Muscle of leg (tissue), 11 donors: ENCODE results near the gene SPEF1. TPM values are rescaled to one million over a fixed set of nuclear protein-coding genes. Genes with fewer than 3 reads are reported as not detected.
"Not testable (repeated sequence)": the region's sequence is repeated elsewhere in the genome, so short reads cannot be mapped to it uniquely, and the experiment has no call there.

ENCODE experiments used
- DNase-seq: peaks from one replicate; pipeline ENCODE4 v3.0.0; 2013
- H3K27ac ChIP-seq: one replicate; pipeline ENCODE4 v1.5.1; 2013; ENCODE audit warnings: mild to moderate bottlenecking, low read length, control low read depth
- H3K27me3 ChIP-seq: one replicate; pipeline ENCODE4 v1.6.1; 2013; ENCODE audit warnings: low read length; ENCODE audit not compliant: control insufficient read depth, insufficient read depth
- H3K36me3 ChIP-seq: one replicate; pipeline ENCODE4 v1.6.1; 2013; ENCODE audit warnings: low read length; ENCODE audit not compliant: control insufficient read depth, insufficient read depth
- H3K4me1 ChIP-seq: one replicate; pipeline ENCODE4 v1.6.1; 2013; ENCODE audit warnings: low read length; ENCODE audit not compliant: control insufficient read depth, insufficient read depth
- H3K4me3 ChIP-seq: one replicate; pipeline ENCODE4 v1.5.1; 2013; ENCODE audit warnings: low read length, control low read depth
- H3K9me3 ChIP-seq: replicated peaks from 2 replicates; pipeline ENCODE4 v1.6.1; 2013; ENCODE audit warnings: low read depth, low read length; ENCODE audit not compliant: control insufficient read depth
- WGBS: methylation state at CpG from one replicate; pipeline ENCODE4 v1.1.5; 2013; ENCODE audit warnings: missing lambda C conversion rate; ENCODE audit not compliant: insufficient coverage; 5-methylcytosine and 5-hydroxymethylcytosine counted together
- polyA plus RNA-seq, 8 donors: library from polyadenylated mRNA; unstranded; fragments of 120-200 nt; gene quantifications; one replicate each; pipeline versions ENCODE4 v1.2.1 to v1.2.3, GENCODE V29; 2013; ENCODE audit warnings: inconsistent platforms in 1 of 8, low replicate concordance in 1 of 8; ENCODE audit not compliant: insufficient read length in 8 of 8, insufficient read depth in 1 of 8
- total RNA-seq: library from RNA; stranded (reverse); fragments of 120-200 nt; gene quantifications from one replicate; pipeline ENCODE4 v1.2.4, GENCODE V29; 2013

SPEF1 gene
- total and polyA plus RNA-seq, 9 donors, result 0.09 to 0.21 (median 0.12) TPM; not detected in 6

GRCh38 chr20:3798908-3799248 is 17.6 kb upstream of the SPEF1 start:
- peak; percentile 87 for DNase-seq
- H3K36me3 ChIP-seq, result peaks cover 52% of the 10 kb centered on the region
- no peaks in the 10 kb centered on the region for H3K9me3 ChIP-seq
- peak overlapping the region; percentile 95 for H3K27ac ChIP-seq
- H3K27me3 ChIP-seq, result no peaks in the 10 kb centered on the region
- WGBS, result 100% methylated on average over 2 of the region's 3 CpGs
- H3K4me3 ChIP-seq, result no peak overlapping the region
- peaks cover 73% of the 10 kb centered on the region for H3K4me1 ChIP-seq

- H3K36me3 ChIP-seq, result peaks cover 47% of the 10 kb centered on the region
- DNase-seq, result no peak
- WGBS, result 62% methylated on average over 2 of the region's 5 CpGs
- H3K27me3 ChIP-seq, result no peaks in the 10 kb centered on the region
- peak overlapping the region; percentile 14 for H3K4me3 ChIP-seq
- H3K9me3 ChIP-seq, result no peaks in the 10 kb centered on the region
- H3K27ac ChIP-seq, result peak overlapping the region; percentile 95
- H3K4me1 ChIP-seq, result peaks cover 68% of the 10 kb centered on the region
These were observed 17.1 kb upstream of the SPEF1 start for GRCh38 chr20:3798373-3798768.

- WGBS, result 60% methylated on average over 9 of the region's 19 CpGs
- Histone ChIP-seq H3K9me3 (no peaks in the 10 kb centered on the region), H3K4me3 (peak overlapping the region; percentile 61), H3K27me3 (no peaks in the 10 kb centered on the region), H3K36me3 (peaks cover 41% of the 10 kb centered on the region), H3K27ac (peak overlapping the region; percentile 95), H3K4me1 (peaks cover 64% of the 10 kb centered on the region)
- peak; percentile 23 for DNase-seq
These were observed 16.5 kb upstream of the SPEF1 start for GRCh38 chr20:3797592-3798372.

GRCh38 chr20:3797226-3797545 is 15.9 kb upstream of the SPEF1 start:
- peak; percentile 27 for DNase-seq
- H3K36me3 ChIP-seq, result peaks cover 35% of the 10 kb centered on the region
- peaks cover 59% of the 10 kb centered on the region for H3K4me1 ChIP-seq
- H3K27ac ChIP-seq, result peak overlapping the region; percentile 95
- H3K4me3 ChIP-seq, result peak overlapping the region; percentile 61
- 44% methylated on average over 4 of the region's 5 CpGs for WGBS
- H3K27me3 ChIP-seq, result no peaks in the 10 kb centered on the region
- no peaks in the 10 kb centered on the region for H3K9me3 ChIP-seq

GRCh38 chr20:3796477-3797225 is 15.4 kb upstream of the SPEF1 start:
- Histone ChIP-seq H3K4me1 (peaks cover 55% of the 10 kb centered on the region), H3K4me3 (peak overlapping the region; percentile 61), H3K9me3 (no peaks in the 10 kb centered on the region), H3K27ac (peak overlapping the region; percentile 95), H3K27me3 (no peaks in the 10 kb centered on the region), H3K36me3 (peaks cover 30% of the 10 kb centered on the region)
- peak; percentile 27 for DNase-seq
- 0% methylated on average over 16 of the region's 33 CpGs for WGBS

- Histone ChIP-seq H3K4me3 (peak within 1 kb of the TSS; percentile 61), H3K4me1 (peaks cover 48% of the 10 kb centered on the region), H3K27ac (peak within 1 kb of the TSS; percentile 96), H3K27me3 (no peaks in the 10 kb centered on the region), H3K9me3 (no peaks in the 10 kb centered on the region), H3K36me3 (peaks cover 21% of the 10 kb centered on the region)
- peak; percentile 98 for DNase-seq
- WGBS, result under 1% methylated on average over 38 of the region's 69 CpGs
These were observed 14.5 kb upstream of the SPEF1 start, which contains the start of gene CDC25B for GRCh38 chr20:3795511-3796468. CDC25B (plus strand) TSS chr20:3796310; CDS start chr20:3796532, 222 bp downstream.

GRCh38 chr20:3794701-3795420 is 13.6 kb upstream of the SPEF1 start:
- peaks cover 12% of the 10 kb centered on the region for H3K36me3 ChIP-seq
- no peaks in the 10 kb centered on the region for H3K27me3 ChIP-seq
- no peaks in the 10 kb centered on the region for H3K9me3 ChIP-seq
- peak overlapping the region; percentile 61 for H3K4me3 ChIP-seq
- 79% methylated on average over 5 of the region's 25 CpGs for WGBS
- H3K27ac ChIP-seq, result peak overlapping the region; percentile 96
- peaks cover 39% of the 10 kb centered on the region for H3K4me1 ChIP-seq
- DNase-seq, result peak; percentile 13

GRCh38 chr20:3794168-3794567 is 12.9 kb upstream of the SPEF1 start:
- WGBS, result no CpG with 5 or more reads among the region's 3 CpGs

GRCh38 chr20:3789201-3789600 is 8.0 kb upstream of the SPEF1 start:
- Histone ChIP-seq H3K4me1 (peaks cover 18% of the 10 kb centered on the region), H3K36me3 (peaks cover 11% of the 10 kb centered on the region)
- not testable (repeated sequence) for H3K27me3 ChIP-seq, DNase-seq, H3K27ac ChIP-seq, H3K9me3 ChIP-seq, H3K4me3 ChIP-seq
- WGBS, result 86% methylated on average over 2 of the region's 4 CpGs

More at GRCh38 chr20:3794168-3794567, 12.9 kb upstream of the SPEF1 start:
- not testable (repeated sequence) for H3K4me3 ChIP-seq, H3K27ac ChIP-seq, H3K9me3 ChIP-seq, DNase-seq, H3K27me3 ChIP-seq
- peaks cover 10% of the 10 kb centered on the region for H3K36me3 ChIP-seq
- peaks cover 32% of the 10 kb centered on the region for H3K4me1 ChIP-seq
